ELF-1 (cell line): ENCODE results near the gene ZPLD1.

Experiments used
- DNase-seq: peaks from one replicate; pipeline ENCODE4 v3.0.0-alpha.2; 2016; ENCODE audit warnings: low read depth, low spot score

Gene ZPLD1

GRCh38 chr3:102526865-102527264 lies 92.0 kb downstream of the ZPLD1 start:
- DNase-seq = no peak

GRCh38 chr3:102528727-102529126 lies 93.9 kb downstream of the ZPLD1 start:
- DNase-seq = no peak
